ENCODE data around the gene TUBGCP6.

- TF ChIP-seq CTCF (IDR thresholded peaks at IDR 0.05) (no peak), POLR2A (IDR thresholded peaks at IDR 0.05) (no peak)
Observed at GRCh38 chr22:50264104-50264745, 19.4 kb upstream of the TUBGCP6 start.

Data from esophagus squamous epithelium (tissue), 4 donors.